Heart right ventricle (tissue), 16 donors: ENCODE results near the gene SF3A2. TPM values are rescaled to one million over a fixed set of nuclear protein-coding genes. Genes with fewer than 3 reads are reported as not detected.

Experiments used
- ATAC-seq, 8 donors: fragments of 200-7000 bp; cut with Tn5 transposase; one replicate each; pipeline ENCODE4 v1.9.1; 2020; ENCODE audit warnings: mild to moderate bottlenecking in 8 of 8, moderate library complexity in 8 of 8, moderate number of reproducible peaks in 1 of 8
- DNase-seq, 2 donors: peaks; one replicate each; pipeline ENCODE4 v3.0.0-alpha.2; 2020
- H3K27ac ChIP-seq, 10 donors: fragments of 200-600 bp; sonication (generic) in 2 of 10; one replicate each; pipeline versions ENCODE4 v1.5.0 to v1.8.0; 2020 to 2022; ENCODE audit warnings: mild to moderate bottlenecking in 3 of 10
- H3K27me3 ChIP-seq, 7 donors: fragments of 200-600 bp; one replicate each; pipeline ENCODE4 v1.8.0; 2021 to 2022; ENCODE audit warnings: mild to moderate bottlenecking in 2 of 7
- H3K36me3 ChIP-seq, 9 donors: fragments of 200-600 bp; sonication (generic) in 1 of 9; one replicate each; pipeline versions ENCODE4 v1.5.0 to v1.8.0; 2020 to 2022; ENCODE audit warnings: mild to moderate bottlenecking in 2 of 9
- H3K4me1 ChIP-seq, 9 donors: fragments of 200-600 bp; sonication (generic) in 1 of 9; one replicate each; pipeline versions ENCODE4 v1.5.0 to v1.8.0; 2020 to 2022; ENCODE audit warnings: mild to moderate bottlenecking in 4 of 9
- H3K4me3 ChIP-seq, 10 donors: fragments of 200-600 bp; sonication (generic) in 2 of 10; one replicate each; pipeline versions ENCODE4 v1.5.0 to v1.8.0; 2020 to 2022; ENCODE audit warnings: mild to moderate bottlenecking in 7 of 10, moderate library complexity in 2 of 10
- H3K9me3 ChIP-seq, 11 donors: fragments of 200-600 bp in 10 of 11; sonication (generic) in 2 of 11; one replicate each; pipeline versions ENCODE4 v1.5.0 to v1.8.0; 2013 to 2022; ENCODE audit warnings: mild to moderate bottlenecking in 2 of 11, control low read depth in 1 of 11, moderate library complexity in 1 of 11
- CTCF ChIP-seq, 9 donors: fragments of 200-600 bp; sonication (generic) in 2 of 9; IDR thresholded peaks; one replicate each; pipeline versions ENCODE4 v1.5.0 to v1.8.0; 2021 to 2022; ENCODE audit warnings: antibody characterized with exemption in 9 of 9, mild to moderate bottlenecking in 5 of 9, moderate library complexity in 1 of 9
- WGBS, 2 donors: extraction: QIAGEN DNeasy Blood & Tissue Kit; methylation state at CpG; one replicate each; pipeline ENCODE4 v1.1.7; 2013; ENCODE audit warnings: inconsistent platforms in 1 of 2; 5-methylcytosine and 5-hydroxymethylcytosine counted together
- intact Hi-C, 10 donors: fragments of 100-400 bp; cut with DNase I; formaldehyde crosslinking; loops; one replicate each; pipeline versions ENCODE4 v1.11.1 to v1.14.2; 2022
- polyA plus RNA-seq, 2 donors: library from polyadenylated mRNA; stranded (reverse); fragments of 200-250 nt; gene quantifications; one replicate each; pipeline ENCODE4 v1.2.3, GENCODE V29; 2013
- total RNA-seq, 10 donors: library from RNA; stranded (reverse); fragmentation: NEBNext Ultra II Directional in 3 of 10; extraction: Animal tissue kit (Norgen Biotek cat#: 25700) in 3 of 10; gene quantifications; one replicate each; pipeline versions ENCODE4 v1.2.1 to v1.2.4, GENCODE V29; 2021 to 2023
- donor health status: Arrhythmogenic right ventricular cardiomyopathy.
- donor health status: ischemic (EF 13 %, LVEDD 7.1; RV severe dilation, severe dysfunction).
- donor health status: healthy with polysubstance abuse.
- donor health status: DM: no; HTN: yes; CAD: no.
- donor health status: DM: no; HTN: no; CAD: no.
- donor health status: ischemic (EF 25% LVEDD 6.9; RV normal size, moderate dysfunction).
- donor health status: ischemic (EF 25% LVEDD 5.7; RV mildly dilated, moderate dysfunction).
- donor health status: healthy.
- donor health status: DM: yes; HTN: yes; CAD: no.
- donor health status: Ischemic cardiomyopathy.
- donor health status: ischemic (EF 35%, LVEDD 5.7; RV mildly dilated, moderate dysfunction).
- donor health status: nonischemic (EF 11% LVEDD 7.7; RV severe dilation, severe dysfunction).
- donor health status: DM: yes; HTN: yes; CAD: no.
- donor health status: PGD.
- donor health status: ischemic (EF 29% LVEDD 5.4; RV normal size, mild dysfunction).
- donor health status: nonischemic (EF 23%, LVEDD 6.1; RV moderate dilation, normal function).

Gene SF3A2
- total and polyA plus RNA-seq, 12 donors: 24.6 to 47.3 (median 30.4) TPM

- DNase-seq: peak; percentile 81
- Histone ChIP-seq H3K27me3 (peaks cover 0 to 21% (median 0%) of the 10 kb centered on the region in 7 donors), H3K4me1 (peaks cover 2 to 16% (median 13%) of the 10 kb centered on the region in 9 donors), H3K27ac (peak within 1 kb of the TSS in 8 of 10 donors; percentile 11 to 87 (median 55)), H3K36me3 (peaks cover 0 to 7% (median 0%) of the 10 kb centered on the region in 9 donors), H3K9me3 (no peaks in the 10 kb centered on the region), H3K4me3 (peak within 1 kb of the TSS; percentile 1 to 53 (median 48))
- TF ChIP-seq CTCF (IDR thresholded peaks at IDR 0.05): no peak
- intact Hi-C loops: loop anchor here in 2 of 10 donors (10.0 kb wide), 2 partner anchors 103 to 113 kb away; no protein-coding TSS in a partner anchor
- 5 to 7% methylated on average over 40 to 41 of the region's 41 CpGs for WGBS, 2 donors
- ATAC-seq: peak; percentile 78 to 96 (median 92)
Observed at GRCh38 chr19:2282062-2282861, 45.6 kb downstream of the SF3A2 start, which contains the start of gene PEAK3. Gene PEAK3 (minus strand): TSS chr19:2282175. CDS start chr19:2280931, 1,244 bp downstream.

GRCh38 chr19:2282862-2283237, 46.2 kb downstream of the SF3A2 start:
- peaks cover 0 to 22% (median 0%) of the 10 kb centered on the region in 7 donors for H3K27me3 ChIP-seq
- H3K4me1 ChIP-seq: peaks cover 2 to 16% (median 13%) of the 10 kb centered on the region in 9 donors
- DNase-seq (no peak), ATAC-seq (no peak)
- no peaks in the 10 kb centered on the region for H3K9me3 ChIP-seq
- H3K27ac ChIP-seq: peak overlapping the region in 1 of 10 donors; percentile 87
- H3K36me3 ChIP-seq: peaks cover 0 to 5% (median 0%) of the 10 kb centered on the region in 9 donors
- intact Hi-C loops: loop anchor here in 2 of 10 donors (10.0 kb wide), 2 partner anchors 102 to 112 kb away; no protein-coding TSS in a partner anchor
- WGBS, 2 donors: 71 to 72% methylated on average over 11 of the region's 11 CpGs
- H3K4me3 ChIP-seq: peak overlapping the region in 7 of 10 donors; percentile 31 to 53 (median 49)
- no peak for TF ChIP-seq CTCF (IDR thresholded peaks at IDR 0.05)

DNA sequence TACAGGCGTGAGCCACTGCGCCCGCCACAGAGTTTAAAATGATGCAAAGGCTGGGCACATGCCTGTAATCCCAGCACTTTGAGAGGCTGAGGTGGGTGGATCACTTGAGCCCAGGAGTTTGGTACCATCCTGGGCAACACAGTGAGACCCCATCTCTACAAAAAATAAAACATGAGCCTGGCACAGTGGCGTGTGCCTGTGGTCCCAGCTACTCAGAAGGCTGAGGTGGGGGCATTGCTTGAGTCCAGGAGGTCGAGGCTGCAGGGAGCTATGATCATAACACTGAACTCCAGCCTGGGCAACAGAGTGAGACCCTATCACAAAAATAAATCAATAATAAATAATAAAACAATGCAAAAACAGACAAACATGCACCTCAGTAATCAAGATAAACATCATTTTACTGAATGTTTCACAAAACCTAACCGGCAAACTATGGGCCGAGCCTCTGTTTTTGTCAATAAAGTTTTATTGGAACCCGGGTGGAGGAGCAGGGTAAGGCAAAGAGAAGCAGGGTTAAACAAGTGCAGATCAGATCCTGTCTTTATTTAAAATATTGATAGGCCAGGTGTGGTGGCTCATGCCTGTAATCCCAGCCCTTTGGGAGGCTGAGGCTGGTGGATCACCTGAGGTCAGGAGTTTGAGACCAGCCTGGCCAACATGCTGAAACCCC, 47.3 kb downstream of the SF3A2 start:
- no peak for TF ChIP-seq CTCF (IDR thresholded peaks at IDR 0.05)
- Histone ChIP-seq H3K36me3 (no peaks in the 10 kb centered on the region), H3K27ac (no peak overlapping the region), H3K4me3 (no peak overlapping the region), H3K27me3 (peaks cover 0 to 33% (median 10%) of the 10 kb centered on the region in 7 donors), H3K9me3 (no peaks in the 10 kb centered on the region), H3K4me1 (peaks cover 2 to 25% (median 13%) of the 10 kb centered on the region in 9 donors)
- ATAC-seq: no peak
- intact Hi-C loops: loop anchor here in 3 of 10 donors (2.0 to 10.0 kb wide), 3 partner anchors 27 to 111 kb away; no protein-coding TSS in a partner anchor
- WGBS, 2 donors: 96% methylated on average over 8 of the region's 8 CpGs
- no peak for DNase-seq
